H1 (cell line): ENCODE measurements around the gene DCPS. TPM values are rescaled to one million over a fixed set of nuclear protein-coding genes. Genes with fewer than 3 reads are reported as not detected.
A peak's percentile ranks its signal among the peaks of the same experiment; 100 is the strongest.

Experiments used
- CTCF ChIA-PET: fragments of 300-600 bp; sonication (Branson Sonifier 250); formaldehyde crosslinking; loops from one replicate; lab custom pipeline; 2021; ENCODE audit not compliant: partially characterized antibody; lab: Charles Lee
- POLR2A ChIA-PET: fragments of 300-600 bp; sonication (Branson Sonifier 250); formaldehyde crosslinking; loops from one replicate; lab custom pipeline; 2021; ENCODE audit warnings: inconsistent platforms; ENCODE audit not compliant: partially characterized antibody; lab: Charles Lee
- DNase-seq, 2 experiments: peaks; one replicate each; pipeline versions ENCODE4 v3.0.0 to v3.0.0-alpha.2; 2010 to 2022; ENCODE audit warnings: low spot score in 2 of 2, low read depth in 1 of 2, mixed read lengths in 1 of 2
- FAIRE-seq: peaks from 2 replicates; lab custom pipeline; 2011; peaks lifted over from hg19 to GRCh38; lab: Jason Lieb, UNC
- H2AFZ ChIP-seq: 2 replicates; pipeline ENCODE4 v1.8.1; 2012; ENCODE audit warnings: low read length, inconsistent platforms
- H2AK5ac ChIP-seq: 2 replicates; pipeline ENCODE4 v1.6.1; 2013; ENCODE audit warnings: low read depth, low read length
- H2BK120ac ChIP-seq: replicated peaks from 2 replicates; pipeline ENCODE3; 2013; ENCODE audit warnings: low read depth, low read length, inconsistent platforms
- H2BK12ac ChIP-seq: 2 replicates; pipeline ENCODE4 v1.6.1; 2013; ENCODE audit warnings: low read depth, low read length
- H2BK15ac ChIP-seq: 2 replicates; pipeline ENCODE4 v1.6.1; 2013; ENCODE audit warnings: low read length
- H2BK20ac ChIP-seq: 2 replicates; pipeline ENCODE4 v1.6.1; 2013; ENCODE audit warnings: low read length
- H2BK5ac ChIP-seq: 2 replicates; pipeline ENCODE4 v1.6.1; 2013; ENCODE audit warnings: low read depth, low read length
- H3K14ac ChIP-seq: 2 replicates; pipeline ENCODE4 v1.6.1; 2013; ENCODE audit warnings: inconsistent platforms; ENCODE audit not compliant: insufficient read length
- H3K18ac ChIP-seq: 2 replicates; pipeline ENCODE4 v1.6.1; 2013; ENCODE audit warnings: low read length; ENCODE audit errors: extremely low read depth
- H3K23ac ChIP-seq: 2 replicates; pipeline ENCODE4 v1.6.1; 2013; ENCODE audit warnings: inconsistent platforms; ENCODE audit not compliant: insufficient read length
- H3K23me2 ChIP-seq: 2 replicates; pipeline ENCODE4 v1.6.1; 2013; ENCODE audit warnings: low read depth, low read length
- H3K27ac ChIP-seq: 2 replicates; pipeline ENCODE4 v1.6.1; 2011; ENCODE audit warnings: low read depth, low read length, inconsistent platforms
- H3K27me3 ChIP-seq, 4 experiments: replicated peaks in 1 of 4; 1 replicate in 1 of 4; 2 replicates in 3 of 4; pipeline versions ENCODE4 v1.6.1 to v1.8.1; 2011 to 2013; ENCODE audit warnings: low read length in 3 of 4, mild to moderate bottlenecking in 3 of 4, inconsistent platforms in 2 of 4, mixed read lengths in 2 of 4, moderate library complexity in 1 of 4; ENCODE audit not compliant: control insufficient read depth in 3 of 4, insufficient read depth in 3 of 4; ENCODE audit errors: extremely low read depth in 1 of 4
- H3K36me3 ChIP-seq, 4 experiments: 2 replicates each; pipeline versions ENCODE4 v1.6.1 to v1.8.1; 2011 to 2013; ENCODE audit warnings: mild to moderate bottlenecking in 4 of 4, low read length in 3 of 4, moderate library complexity in 2 of 4, control low read depth in 1 of 4, inconsistent platforms in 1 of 4; ENCODE audit not compliant: insufficient read depth in 4 of 4, control insufficient read depth in 2 of 4
- H3K4ac ChIP-seq: replicated peaks from 2 replicates; pipeline ENCODE3; 2013; ENCODE audit warnings: low read length, low read depth, mixed read lengths, inconsistent platforms; ENCODE audit not compliant: insufficient read length
- H3K4me1 ChIP-seq, 4 experiments: replicated peaks in 1 of 4; 1 replicate in 1 of 4; 2 replicates in 3 of 4; pipeline versions ENCODE4 v1.6.1 to v1.8.1; 2011 to 2013; ENCODE audit warnings: low read length in 3 of 4, inconsistent platforms in 2 of 4, mixed read lengths in 1 of 4; ENCODE audit not compliant: insufficient read depth in 4 of 4, control insufficient read depth in 3 of 4
- H3K4me2 ChIP-seq, 2 experiments: 2 replicates each; pipeline versions ENCODE4 v1.6.1 to v1.8.1; 2011 to 2013; ENCODE audit warnings: low read depth in 2 of 2, low read length in 2 of 2, control low read depth in 1 of 2, inconsistent platforms in 1 of 2, mild to moderate bottlenecking in 1 of 2; ENCODE audit not compliant: insufficient read depth in 1 of 2
- H3K4me3 ChIP-seq, 4 experiments: fragments of 200-600, 300-600 bp in 1 of 4; sonication (generic), shearing (Covaris generic), sonication (Bioruptor Twin) in 1 of 4; 2 replicates each; pipeline versions ENCODE4 v1.5.1 to v1.8.1; 2011 to 2016; ENCODE audit warnings: low read length in 4 of 4, low read depth in 3 of 4, control low read depth in 2 of 4, inconsistent platforms in 2 of 4, mild to moderate bottlenecking in 2 of 4, mixed read lengths in 1 of 4, moderate library complexity in 1 of 4; ENCODE audit not compliant: insufficient read depth in 2 of 4; ENCODE audit errors: extremely low read depth in 1 of 4
- H3K56ac ChIP-seq: replicated peaks from 2 replicates; pipeline ENCODE3; 2013; ENCODE audit warnings: low read depth, mild to moderate bottlenecking, mixed read lengths, low read length, inconsistent platforms; ENCODE audit not compliant: insufficient read length
- H3K79me1 ChIP-seq: 2 replicates; pipeline ENCODE4 v1.6.1; 2013; ENCODE audit warnings: low read depth, low read length, control low read depth
- H3K79me2 ChIP-seq, 2 experiments: 2 replicates each; pipeline versions ENCODE4 v1.6.1 to v1.8.1; 2012 to 2013; ENCODE audit warnings: low read length in 2 of 2, mild to moderate bottlenecking in 2 of 2, inconsistent platforms in 1 of 2; ENCODE audit not compliant: insufficient read depth in 2 of 2, control insufficient read depth in 1 of 2
- H3K9ac ChIP-seq, 4 experiments: replicated peaks in 1 of 4; 1 replicate in 1 of 4; 2 replicates in 3 of 4; pipeline versions ENCODE4 v1.6.1 to v1.8.1; 2011 to 2013; ENCODE audit warnings: low read depth in 3 of 4, low read length in 3 of 4, control low read depth in 2 of 4, mild to moderate bottlenecking in 2 of 4, moderate library complexity in 2 of 4, inconsistent platforms in 1 of 4; ENCODE audit errors: extremely low read depth in 1 of 4
- H3K9me3 ChIP-seq, 2 experiments: 2 replicates each; pipeline versions ENCODE4 v1.6.1 to v1.8.1; 2012 to 2013; ENCODE audit warnings: mild to moderate bottlenecking in 2 of 2, moderate library complexity in 2 of 2, control low read depth in 1 of 2, inconsistent platforms in 1 of 2, low read depth in 1 of 2, low read length in 1 of 2, mixed read lengths in 1 of 2; ENCODE audit not compliant: insufficient read depth in 2 of 2
- H4K20me1 ChIP-seq, 2 experiments: replicated peaks in 1 of 2; 2 replicates each; pipeline versions ENCODE3 to v1.8.1; 2011 to 2013; ENCODE audit warnings: inconsistent platforms in 2 of 2, low read length in 2 of 2, mild to moderate bottlenecking in 1 of 2; ENCODE audit not compliant: insufficient read depth in 2 of 2, control insufficient read depth in 1 of 2
- H4K5ac ChIP-seq: 2 replicates; pipeline ENCODE4 v1.6.1; 2013; ENCODE audit warnings: low read length, low read depth, mixed read lengths, inconsistent platforms; ENCODE audit not compliant: insufficient read length
- H4K8ac ChIP-seq: 2 replicates; pipeline ENCODE4 v1.8.0; 2013; ENCODE audit warnings: mild to moderate bottlenecking, moderate library complexity, low read length, inconsistent platforms; ENCODE audit not compliant: insufficient read depth; ENCODE audit errors: extremely low read depth
- H4K91ac ChIP-seq: replicated peaks from 2 replicates; pipeline ENCODE3; 2013; ENCODE audit warnings: low read length, mixed read lengths, inconsistent platforms; ENCODE audit not compliant: insufficient read length
- CHD2 ChIP-seq: IDR thresholded peaks from 2 replicates; pipeline ENCODE4 v1.6.1; 2012; ENCODE audit warnings: low read length, improper control_type of control experiment
- EZH2 ChIP-seq: fragments of 200-600 bp; sonication (generic); IDR thresholded peaks from 2 replicates; pipeline ENCODE4 v1.7.1; 2012; ENCODE audit warnings: low read depth, mild to moderate bottlenecking, moderate library complexity, low read length, inconsistent platforms; ENCODE audit not compliant: severe bottlenecking
- GABPA ChIP-seq: IDR thresholded peaks from 2 replicates; pipeline ENCODE4 v1.6.1; 2011; ENCODE audit warnings: mild to moderate bottlenecking, low read length, moderate library complexity, borderline replicate concordance; ENCODE audit not compliant: insufficient read depth
- KDM1A ChIP-seq: fragments of 200-600, 300-600 bp; sonication (generic); IDR thresholded peaks from 2 replicates; pipeline ENCODE4 v1.7.1; 2016; ENCODE audit warnings: mild to moderate bottlenecking, low read length, borderline replicate concordance
- MAFK ChIP-seq: IDR thresholded peaks from 2 replicates; pipeline ENCODE4 v1.6.1; 2012; ENCODE audit warnings: low read depth, mild to moderate bottlenecking, improper control_type of control experiment, low read length
- SIN3A ChIP-seq, 2 experiments: IDR thresholded peaks in 1 of 2; conservative IDR thresholded peaks in 1 of 2; 2 replicates each; pipeline ENCODE4 v1.6.1; 2011 to 2012; ENCODE audit warnings: low read length in 2 of 2, improper control_type of control experiment in 1 of 2, low read depth in 1 of 2, mild to moderate bottlenecking in 1 of 2
- SUZ12 ChIP-seq: fragments of 200-600 bp; sonication (generic); IDR thresholded peaks from 2 replicates; pipeline ENCODE4 v1.6.1; 2012; ENCODE audit warnings: mild to moderate bottlenecking, inconsistent platforms, low read length, moderate library complexity, mixed read lengths
- TAF7 ChIP-seq: optimal IDR thresholded peaks from 2 replicates; pipeline ENCODE3; 2011; ENCODE audit warnings: low read depth, mild to moderate bottlenecking, inconsistent platforms, low read length, moderate library complexity, borderline replicate concordance
- TBP ChIP-seq: IDR thresholded peaks from 2 replicates; pipeline ENCODE4 v1.6.1; 2011; ENCODE audit warnings: low read depth, low read length, improper control_type of control experiment
- TCF12 ChIP-seq: IDR thresholded peaks from 2 replicates; pipeline ENCODE4 v1.6.1; 2011; ENCODE audit warnings: low read depth, mild to moderate bottlenecking, low read length
- TEAD4 ChIP-seq: IDR thresholded peaks from 2 replicates; pipeline ENCODE4 v1.6.1; 2012; ENCODE audit warnings: low read depth, low read length, inconsistent platforms, mixed read lengths
- WGBS, 2 experiments: shearing (Covaris generic) in 1 of 2; methylation state at CpG; one replicate each; pipeline versions ENCODE4 v1.1.6 to v1.1.7; 2013 to 2015; ENCODE audit warnings: low lambda C conversion rate in 2 of 2, mixed read lengths in 2 of 2, inconsistent platforms in 1 of 2, low coverage in 1 of 2, missing lambda C conversion rate in 1 of 2; ENCODE audit not compliant: insufficient replicate concordance in 2 of 2, insufficient coverage in 1 of 2, insufficient read length in 1 of 2; ENCODE audit errors: extremely low coverage in 1 of 2, missing lambda C conversion rate in 1 of 2; 5-methylcytosine and 5-hydroxymethylcytosine counted together
- polyA plus RNA-seq, 7 experiments: library from polyadenylated mRNA; depleted of rRNA in 3 of 7; stranded (reverse) in 5 of 7; unstranded in 2 of 7; fragments of >200 nt in 5 of 7; fragments of 200-250 nt in 2 of 7; gene quantifications; 1 replicate in 5 of 7; 2 replicates in 1 of 7; 4 replicates in 1 of 7; pipeline versions ENCODE4 v1.2.1 to v1.2.3, GENCODE V29; 2011 to 2013; ENCODE audit warnings: missing spikeins in 2 of 7, mixed read lengths in 2 of 7
- total RNA-seq: library from RNA; stranded (reverse); fragmentation: NEBNext Ultra II Directional; extraction: Animal tissue kit (Norgen Biotek cat#: 25700); gene quantifications from 2 replicates; pipeline ENCODE4 v1.2.1, GENCODE V29; 2021

Gene DCPS
- total and polyA plus RNA-seq, 2 of the 8 experiments (the other 6 are each of a cell fraction or from before 2014, with no cell fraction given) = 24.6 to 55.2 TPM

DNA sequence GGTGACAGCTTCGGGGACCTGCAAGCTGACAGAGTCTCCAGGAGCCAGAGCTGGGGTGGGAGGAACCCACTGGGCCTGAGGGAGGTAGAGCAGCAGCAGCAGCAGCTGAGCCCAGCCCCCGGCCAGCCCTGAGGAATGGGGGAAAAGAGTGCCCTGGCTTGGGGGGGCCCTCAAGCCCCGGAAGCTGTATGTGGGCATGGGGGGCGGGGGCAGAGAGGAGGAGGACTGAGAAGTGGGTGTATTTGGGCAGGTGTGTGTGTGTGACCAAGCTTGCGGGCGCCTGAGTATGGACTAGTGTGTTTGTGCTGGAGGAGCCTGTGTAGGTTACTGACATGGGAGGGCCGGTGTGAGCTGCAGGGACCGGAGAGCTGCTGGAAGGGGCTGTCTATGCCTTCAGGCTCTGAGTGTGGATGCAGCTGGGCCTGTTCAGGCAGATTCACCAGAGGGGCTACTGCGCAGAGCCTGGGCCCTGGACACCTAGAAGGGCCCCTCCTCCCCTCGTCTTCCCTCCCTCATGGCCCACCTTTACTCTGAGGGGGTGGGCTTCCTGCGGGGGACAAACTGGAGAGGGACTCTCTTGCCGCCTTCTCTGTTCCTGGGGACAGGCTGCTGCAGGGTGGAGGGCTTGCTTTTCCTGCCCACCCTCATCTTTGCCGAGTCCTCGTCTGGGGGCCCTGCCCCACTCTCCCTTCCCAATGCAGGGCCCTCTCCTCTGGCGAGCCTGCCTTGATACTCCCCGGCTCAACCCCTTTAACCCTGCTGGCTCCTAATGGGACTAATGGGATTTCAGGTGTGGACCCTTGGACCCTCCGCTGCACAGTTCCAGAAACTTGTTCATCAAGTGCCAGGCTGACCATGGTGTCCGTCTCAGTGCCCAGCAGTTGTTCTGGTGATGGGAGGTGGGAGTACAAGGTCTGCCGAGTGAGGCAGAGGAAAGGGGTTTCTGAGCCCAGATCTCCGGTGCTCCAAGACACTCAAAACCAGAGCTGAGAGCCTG lies 79.8 kb downstream of the DCPS start:
- Histone ChIP-seq H2AFZ (no peak overlapping the region), H3K9ac (no peak overlapping the region), H3K79me1 (0 out of 2 replicates have a peak, but pooled peaks cover 5% of the 10 kb centered on the region), H2BK15ac (no peak overlapping the region), H3K18ac (no peak overlapping the region), H2BK120ac (no peak overlapping the region), H3K27me3 (no peaks in the 10 kb centered on the region), H2BK20ac (no peak overlapping the region), H3K79me2 (peaks cover 0 to 3% of the 10 kb centered on the region in 2 experiments; a peak in 1 of 4 replicates), H4K20me1 (peaks cover 0 to 6% of the 10 kb centered on the region in 2 experiments), H3K23me2 (no peaks in the 10 kb centered on the region), H4K5ac (no peak overlapping the region), H3K4me1 (peaks cover 0 to 8% (median 3%) of the 10 kb centered on the region in 4 experiments; a peak in 5 of 7 replicates), H3K14ac (no peak overlapping the region), H3K4me3 (no peak overlapping the region), H3K4ac (no peak overlapping the region), H4K8ac (peak overlapping the region; percentile 18; the same call in 1 of the 2 replicates), H3K9me3 (no peaks in the 10 kb centered on the region), H2BK12ac (no peak overlapping the region), H3K36me3 (no peaks in the 10 kb centered on the region), H3K4me2 (no peak overlapping the region), H3K56ac (no peak overlapping the region), H2AK5ac (no peak overlapping the region), H3K27ac (no peak overlapping the region), H4K91ac (no peak overlapping the region), H3K23ac (no peak overlapping the region), H2BK5ac (no peak overlapping the region)
- CTCF ChIA-PET = interaction anchor here (0.5 to 1.4 kb wide), 6 partner anchors 9 to 492 kb away, joined by 3 to 7 read pairs (median 4); partner anchors contain the start of gene ST3GAL4
- 88% methylated on average over 19 of the region's 20 CpGs; no CpG with 5 or more reads in 1 of the 2 experiments for WGBS, 2 experiments
- no peak for FAIRE-seq
- POLR2A ChIA-PET = interaction anchor here (1.5 kb wide), 1 partner anchor 28 kb away, joined by 5 read pairs; the partner anchor contains the start of gene ST3GAL4
- no peak for DNase-seq
- TF ChIP-seq SUZ12 = no peak
- TF ChIP-seq TBP = no peak
- no peak for TF ChIP-seq TCF12
- no peak for TF ChIP-seq GABPA
- TF ChIP-seq TAF7 = no peak
- TF ChIP-seq TEAD4 = no peak
- no peak for TF ChIP-seq KDM1A
- TF ChIP-seq EZH2 = no peak
- no peak for TF ChIP-seq SIN3A (conservative IDR thresholded peaks at IDR 0.05 in 1 of 2, IDR thresholded peaks at IDR 0.05 in 1 of 2; ENCODE audit: low read depth in 1 of 2, low read length in 2 of 2)
- TF ChIP-seq MAFK = no peak
- no peak for TF ChIP-seq CHD2
